GM19463 (cell line): ENCODE data around the gene PXT1.

Experiments
- ATAC-seq: cut with Tn5 transposase; IDR thresholded peaks from one replicate; pipeline ENCODE4 v1.9.1; 2021; ENCODE audit warnings: mild to moderate bottlenecking, moderate library complexity; ENCODE audit not compliant: unreplicated experiment

The PXT1 gene

GRCh38 chr6:36392621-36393020 lies 50.0 kb downstream of the PXT1 start:
- no peak for ATAC-seq

DNA sequence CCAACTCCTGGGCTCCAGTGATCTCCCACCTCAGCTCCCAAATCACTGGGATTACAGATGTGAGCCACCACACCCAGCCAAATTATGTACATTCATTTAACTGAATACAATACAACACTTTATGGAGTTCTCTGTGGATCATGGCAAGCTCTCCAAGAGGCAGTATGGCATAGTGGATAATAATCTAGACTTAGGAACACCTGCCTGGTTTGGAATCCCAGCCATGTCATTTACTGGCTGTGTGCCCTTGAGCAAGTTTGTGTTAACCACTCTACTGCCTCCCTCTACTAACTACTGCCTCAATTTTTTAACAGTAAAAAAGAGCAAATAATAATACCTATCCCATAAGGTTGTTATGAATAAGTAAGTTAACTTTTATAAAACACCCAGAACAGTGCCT lies 53.3 kb downstream of the PXT1 start:
- no peak for ATAC-seq

- no peak for ATAC-seq
These were observed 55.0 kb downstream of the PXT1 start, which contains the start of gene ETV7 for GRCh38 chr6:36387440-36388303. Gene ETV7, minus strand, starts transcription at chr6:36387669. Its CDS starts 128 bp downstream, at chr6:36387541.

- ATAC-seq, result no peak
These were observed 55.9 kb downstream of the PXT1 start for GRCh38 chr6:36386495-36387439.

DNA sequence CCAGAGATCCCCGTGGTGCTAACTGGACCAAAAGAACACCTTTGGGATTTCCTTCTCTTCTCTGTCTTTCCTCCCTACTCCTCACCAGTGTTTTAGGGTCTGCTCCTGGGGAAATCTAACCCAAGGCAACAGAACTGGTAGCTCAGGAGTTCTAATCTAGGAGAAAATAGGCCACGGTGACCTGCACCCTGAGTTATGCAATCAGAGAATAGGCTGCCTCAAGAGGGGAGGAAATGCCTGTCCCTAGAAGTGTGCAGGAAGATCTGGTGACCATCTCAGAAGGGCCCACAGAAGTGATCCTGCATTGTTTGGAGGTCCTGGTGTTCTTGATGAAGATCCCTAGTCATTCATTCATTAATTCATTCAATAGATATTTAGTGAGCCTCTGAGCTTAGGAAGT lies 58.6 kb downstream of the PXT1 start:
- no peak for ATAC-seq

DNA sequence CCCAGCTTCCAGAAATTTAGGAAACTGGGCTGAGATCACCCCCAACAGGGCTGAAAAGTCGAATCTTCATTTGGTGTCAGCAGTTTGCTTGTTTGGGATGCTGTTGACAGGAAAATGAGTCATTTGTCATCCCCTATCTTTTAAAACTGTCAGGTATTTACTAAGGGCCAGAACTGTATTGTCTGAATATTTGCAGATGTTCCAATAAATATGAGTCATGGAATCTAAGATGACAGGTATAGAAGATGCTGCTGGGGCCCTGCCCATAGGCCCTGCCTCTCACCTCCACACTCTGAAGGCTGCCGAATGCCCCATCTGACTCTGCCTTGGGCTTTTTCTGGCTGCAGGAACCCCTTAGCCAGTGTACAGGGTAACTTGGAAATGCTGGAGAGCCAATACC lies 59.0 kb downstream of the PXT1 start:
- ATAC-seq, result no peak

- no peak for ATAC-seq
These were observed 59.7 kb downstream of the PXT1 start for GRCh38 chr6:36382976-36383375.

- no peak for ATAC-seq
These were observed 60.9 kb downstream of the PXT1 start for GRCh38 chr6:36381502-36382389.

GRCh38 chr6:36380166-36380565 lies 62.5 kb downstream of the PXT1 start:
- ATAC-seq, result no peak

DNA sequence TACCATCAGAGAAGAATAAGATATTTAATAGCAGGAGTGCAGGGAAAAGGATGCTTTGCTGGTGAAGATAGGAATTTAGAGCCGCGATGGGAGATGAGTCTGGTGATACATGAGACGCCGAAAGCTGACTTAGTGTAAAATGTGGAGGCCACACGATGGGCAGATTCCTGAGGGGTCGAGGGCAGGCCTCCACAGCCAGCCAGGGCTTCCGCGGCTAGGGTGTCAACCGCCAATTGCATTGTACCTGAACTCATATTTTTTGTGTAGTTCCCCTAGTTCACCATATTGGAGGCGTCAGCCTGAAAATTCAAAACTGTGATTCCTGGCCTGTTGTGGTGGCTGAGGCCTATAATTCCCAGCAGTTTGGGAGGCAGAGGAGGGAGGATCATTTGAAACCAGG lies 63.7 kb downstream of the PXT1 start:
- no peak for ATAC-seq

- ATAC-seq, result no peak
These were observed 64.3 kb downstream of the PXT1 start for GRCh38 chr6:36378243-36378920.

DNA sequence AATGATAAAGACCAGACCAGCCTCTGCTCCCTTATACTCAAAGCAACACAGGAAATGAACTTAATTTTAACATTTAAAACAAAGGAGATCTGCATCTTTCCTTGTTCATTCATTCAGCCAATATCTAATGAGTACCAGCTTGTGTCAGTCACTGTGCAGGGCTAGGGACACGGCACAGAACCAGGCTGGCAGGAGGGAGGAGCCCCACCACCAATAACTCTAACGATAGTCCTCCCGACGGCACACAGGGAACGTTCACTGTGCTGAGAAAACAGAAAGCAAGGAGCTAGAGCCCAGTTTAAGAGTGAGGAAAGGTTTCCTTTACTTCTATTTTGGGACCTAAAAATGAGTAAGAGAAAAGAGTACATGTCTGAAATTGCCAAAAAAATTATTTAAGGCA lies 65.1 kb downstream of the PXT1 start:
- no peak for ATAC-seq

- ATAC-seq, result no peak
These were observed 65.9 kb downstream of the PXT1 start for GRCh38 chr6:36376742-36377141.

DNA sequence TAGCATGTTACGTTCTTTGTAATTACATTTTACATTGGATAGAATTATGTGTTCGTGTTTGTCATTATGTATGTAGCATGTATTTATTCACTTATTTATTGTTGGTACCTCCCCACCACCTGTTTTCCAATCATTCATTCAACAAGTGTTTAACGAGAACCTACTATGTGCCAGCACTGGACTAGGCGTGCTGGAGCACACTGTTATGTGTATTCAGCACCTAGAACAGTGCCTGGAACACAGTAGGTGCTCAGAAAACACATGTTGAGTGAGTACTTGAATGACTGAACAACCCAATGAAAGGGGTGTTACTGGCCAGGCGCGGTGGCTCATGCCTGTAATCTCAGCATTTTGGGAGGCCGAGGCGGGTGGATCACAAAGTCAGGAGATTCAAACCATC lies 66.5 kb downstream of the PXT1 start:
- ATAC-seq, result no peak

GRCh38 chr6:36375644-36376155 lies 67.0 kb downstream of the PXT1 start:
- ATAC-seq, result no peak

- no peak for ATAC-seq
These were observed 67.7 kb downstream of the PXT1 start for GRCh38 chr6:36374972-36375371.

GRCh38 chr6:36374194-36374593 lies 68.5 kb downstream of the PXT1 start:
- ATAC-seq, result no peak

DNA sequence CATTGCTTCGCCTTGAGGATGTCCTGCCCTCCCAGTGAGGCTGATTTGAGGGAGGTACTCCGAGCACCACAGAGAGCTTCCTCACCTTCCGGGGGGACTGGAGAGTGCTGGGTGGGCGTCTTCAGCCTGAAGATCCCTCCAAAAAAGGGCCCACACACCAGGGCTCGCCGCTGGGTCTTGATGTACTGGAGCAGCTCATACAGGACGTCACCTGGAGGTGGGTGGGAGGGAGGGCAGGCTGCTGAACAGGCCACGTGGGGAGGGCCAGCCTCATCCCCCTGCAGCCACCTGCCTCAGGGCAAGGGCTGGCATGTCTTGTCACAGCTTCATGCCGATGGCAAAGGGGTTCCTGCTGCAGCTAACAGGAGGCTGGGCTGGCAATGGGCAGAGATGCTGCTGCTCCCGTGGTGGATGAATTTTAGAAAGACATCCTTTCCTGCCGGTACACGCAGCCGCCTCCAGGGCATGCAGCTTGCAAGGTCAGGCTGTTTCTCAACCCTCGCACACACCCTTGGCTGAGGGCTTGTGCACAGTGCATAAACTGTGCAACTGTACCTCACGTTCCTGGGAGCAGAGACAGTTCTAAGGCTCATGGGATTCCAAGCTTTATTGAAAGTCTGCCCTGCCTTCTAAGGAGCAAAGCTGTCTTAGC lies 69.2 kb downstream of the PXT1 start:
- no peak for ATAC-seq

GRCh38 chr6:36372088-36372487 lies 70.6 kb downstream of the PXT1 start:
- no peak for ATAC-seq
